T-helper 1 cell treated with Interleukin-12 subunit alpha and Interleukin-12 subunit beta and Interleukin-4 antibody, amounts not matched to agents 30 μg/mL and 1 μg/mL, for 36 hours (primary cell): ENCODE results near the gene RAB11FIP5.
"Not testable (repeated sequence)": the region's sequence is repeated elsewhere in the genome, so short reads cannot be mapped to it uniquely, and the experiment has no call there.

ENCODE experiments used
- H3K27ac Mint-ChIP-seq: one replicate; pipeline ENCODE4 v1.8.0; 2021; ENCODE audit warnings: mild to moderate bottlenecking, mixed read lengths
- H3K27me3 Mint-ChIP-seq: one replicate; pipeline ENCODE4 v1.8.0; 2021; ENCODE audit warnings: low read depth, mixed read lengths
- H3K36me3 Mint-ChIP-seq: one replicate; pipeline ENCODE4 v1.8.0; 2021; ENCODE audit warnings: low read depth, mixed read lengths
- H3K4me1 Mint-ChIP-seq: one replicate; pipeline ENCODE4 v1.8.0; 2021; ENCODE audit warnings: low read depth, mixed read lengths
- H3K4me3 Mint-ChIP-seq: one replicate; pipeline ENCODE4 v1.8.0; 2021; ENCODE audit warnings: mild to moderate bottlenecking, moderate library complexity, mixed read lengths
- H3K9me3 Mint-ChIP-seq: one replicate; pipeline ENCODE4 v1.8.0; 2021; ENCODE audit warnings: mixed read lengths

RAB11FIP5 gene

GRCh38 chr2:73112913-73113854 is at the start of gene RAB11FIP5:
Gene RAB11FIP5 (minus strand): TSS chr2:73112948. CDS start chr2:73112777, 171 bp downstream.
- peak within 1 kb of the TSS; percentile 87 for H3K4me3 Mint-ChIP-seq
- peaks cover 5% of the 10 kb centered on the region for H3K27me3 Mint-ChIP-seq
- peak within 1 kb of the TSS; percentile 43 for H3K27ac Mint-ChIP-seq
- no peaks in the 10 kb centered on the region for H3K9me3 Mint-ChIP-seq
- H3K36me3 Mint-ChIP-seq: no peaks in the 10 kb centered on the region
- H3K4me1 Mint-ChIP-seq: peaks cover 18% of the 10 kb centered on the region

GRCh38 chr2:73156539-73157124 is 43.9 kb upstream of the RAB11FIP5 start:
- Mint-ChIP-seq H3K27ac (no peak overlapping the region), H3K4me1 (no peaks in the 10 kb centered on the region), H3K36me3 (no peaks in the 10 kb centered on the region), H3K27me3 (peaks cover 47% of the 10 kb centered on the region), H3K9me3 (no peaks in the 10 kb centered on the region), H3K4me3 (no peak overlapping the region)

GRCh38 chr2:73142937-73143336 is 30.2 kb upstream of the RAB11FIP5 start:
- H3K4me3 Mint-ChIP-seq: no peak overlapping the region
- no peaks in the 10 kb centered on the region for H3K9me3 Mint-ChIP-seq
- H3K27me3 Mint-ChIP-seq: peaks cover 5% of the 10 kb centered on the region
- peaks cover 2% of the 10 kb centered on the region for H3K4me1 Mint-ChIP-seq
- H3K27ac Mint-ChIP-seq: no peak overlapping the region
- H3K36me3 Mint-ChIP-seq: no peaks in the 10 kb centered on the region

GRCh38 chr2:73141896-73142295 is 29.1 kb upstream of the RAB11FIP5 start:
- Mint-ChIP-seq H3K27ac (no peak overlapping the region), H3K9me3 (no peaks in the 10 kb centered on the region), H3K4me3 (no peak overlapping the region), H3K27me3 (peaks cover 5% of the 10 kb centered on the region), H3K4me1 (peaks cover 2% of the 10 kb centered on the region), H3K36me3 (no peaks in the 10 kb centered on the region)

GRCh38 chr2:73135236-73135635 is 22.5 kb upstream of the RAB11FIP5 start:
- Mint-ChIP-seq H3K9me3 (no peaks in the 10 kb centered on the region), H3K4me3 (no peak overlapping the region), H3K27ac (no peak overlapping the region), H3K27me3 (peaks cover 12% of the 10 kb centered on the region), H3K36me3 (no peaks in the 10 kb centered on the region), H3K4me1 (no peaks in the 10 kb centered on the region)

GRCh38 chr2:73134471-73134870 is 21.7 kb upstream of the RAB11FIP5 start:
- Mint-ChIP-seq H3K4me3 (no peak overlapping the region), H3K4me1 (no peaks in the 10 kb centered on the region), H3K36me3 (no peaks in the 10 kb centered on the region)

GRCh38 chr2:73133566-73134197 is 20.9 kb upstream of the RAB11FIP5 start:
- H3K4me1 Mint-ChIP-seq: no peaks in the 10 kb centered on the region
- H3K4me3 Mint-ChIP-seq: no peak overlapping the region
- H3K9me3 Mint-ChIP-seq: no peaks in the 10 kb centered on the region
- H3K27ac Mint-ChIP-seq: no peak overlapping the region
- peaks cover 18% of the 10 kb centered on the region for H3K27me3 Mint-ChIP-seq
- H3K36me3 Mint-ChIP-seq: no peaks in the 10 kb centered on the region

More at GRCh38 chr2:73134471-73134870, 21.7 kb upstream of the RAB11FIP5 start:
- H3K9me3 Mint-ChIP-seq: no peaks in the 10 kb centered on the region
- H3K27ac Mint-ChIP-seq: no peak overlapping the region
- peaks cover 14% of the 10 kb centered on the region for H3K27me3 Mint-ChIP-seq

GRCh38 chr2:73131807-73132206 is 19.1 kb upstream of the RAB11FIP5 start:
- Mint-ChIP-seq H3K36me3 (no peaks in the 10 kb centered on the region), H3K9me3 (no peaks in the 10 kb centered on the region), H3K27me3 (peaks cover 20% of the 10 kb centered on the region), H3K4me3 (no peak overlapping the region), H3K4me1 (no peaks in the 10 kb centered on the region), H3K27ac (no peak overlapping the region)

- H3K4me1 Mint-ChIP-seq: no peaks in the 10 kb centered on the region
- no peaks in the 10 kb centered on the region for H3K9me3 Mint-ChIP-seq
- no peak overlapping the region for H3K27ac Mint-ChIP-seq
- peaks cover 22% of the 10 kb centered on the region for H3K27me3 Mint-ChIP-seq
- no peak overlapping the region for H3K4me3 Mint-ChIP-seq
- no peaks in the 10 kb centered on the region for H3K36me3 Mint-ChIP-seq
Measured at GRCh38 chr2:73130790-73131189, 18.0 kb upstream of the RAB11FIP5 start.

GRCh38 chr2:73128841-73129535 is 16.2 kb upstream of the RAB11FIP5 start:
- Mint-ChIP-seq H3K27me3 (peaks cover 23% of the 10 kb centered on the region), H3K4me1 (no peaks in the 10 kb centered on the region), H3K9me3 (no peaks in the 10 kb centered on the region), H3K4me3 (no peak overlapping the region), H3K36me3 (no peaks in the 10 kb centered on the region), H3K27ac (no peak overlapping the region)

GRCh38 chr2:73122536-73122935 is 9.8 kb upstream of the RAB11FIP5 start:
- Mint-ChIP-seq H3K9me3 (no peaks in the 10 kb centered on the region), H3K36me3 (no peaks in the 10 kb centered on the region), H3K4me3 (no peak overlapping the region), H3K27ac (no peak overlapping the region), H3K4me1 (no peaks in the 10 kb centered on the region), H3K27me3 (peaks cover 26% of the 10 kb centered on the region)

GRCh38 chr2:73119611-73120239 is 7.0 kb upstream of the RAB11FIP5 start:
- H3K36me3 Mint-ChIP-seq, H3K27ac Mint-ChIP-seq, H3K4me3 Mint-ChIP-seq, H3K4me1 Mint-ChIP-seq, H3K9me3 Mint-ChIP-seq: not testable (repeated sequence)
- peaks cover 28% of the 10 kb centered on the region for H3K27me3 Mint-ChIP-seq

GRCh38 chr2:73117441-73117840 is 4.7 kb upstream of the RAB11FIP5 start:
- peaks cover 10% of the 10 kb centered on the region for H3K27me3 Mint-ChIP-seq
- H3K4me1 Mint-ChIP-seq: no peaks in the 10 kb centered on the region
- no peak overlapping the region for H3K4me3 Mint-ChIP-seq

More at GRCh38 chr2:73117441-73117840, 4.7 kb upstream of the RAB11FIP5 start:
- no peaks in the 10 kb centered on the region for H3K9me3 Mint-ChIP-seq
- no peaks in the 10 kb centered on the region for H3K36me3 Mint-ChIP-seq
- no peak overlapping the region for H3K27ac Mint-ChIP-seq
